SK-N-SH treated with all-trans-retinoic acid at 6 μM for 48 hours (cell line): ENCODE measurements around the gene ADAM23.

Experiments
- ATAC-seq: fragments of 200-7000 bp; cut with Tn5 transposase; 3 replicates; pipeline ENCODE4 v1.9.1; 2020; ENCODE audit warnings: mild to moderate bottlenecking, moderate library complexity
- ARNTL ChIP-seq: fragments of 450-650 bp; formaldehyde crosslinking; IDR thresholded peaks from 2 replicates; pipeline ENCODE4 v1.5.0; 2020; ENCODE audit warnings: low read depth, mild to moderate bottlenecking, moderate library complexity, borderline replicate concordance
- BACH2 ChIP-seq: fragments of 250-450 bp; sonication (Bioruptor Pico); IDR thresholded peaks from 2 replicates; pipeline ENCODE4 v1.9.0; 2021; ENCODE audit warnings: mild to moderate bottlenecking, borderline replicate concordance
- CREB5 ChIP-seq: fragments of 250-450 bp; sonication (Bioruptor Pico); IDR thresholded peaks from 2 replicates; pipeline ENCODE4 v1.5.1; 2020; ENCODE audit warnings: low read depth, mild to moderate bottlenecking, moderate library complexity
- GLIS3 ChIP-seq: fragments of 250-450 bp; sonication (Bioruptor Pico); IDR thresholded peaks from 2 replicates; pipeline ENCODE4 v1.5.0; 2020; ENCODE audit warnings: mild to moderate bottlenecking, moderate library complexity
- ISL1 ChIP-seq: fragments of 250-450 bp; sonication (Bioruptor Pico); IDR thresholded peaks from 2 replicates; pipeline ENCODE4 v2.1.2; 2022; ENCODE audit warnings: mild to moderate bottlenecking, moderate library complexity
- OSR1 ChIP-seq: fragments of 250-450 bp; sonication (Bioruptor Pico); IDR thresholded peaks from 2 replicates; pipeline ENCODE4 v1.8.0; 2022; ENCODE audit warnings: moderate library complexity, mild to moderate bottlenecking, inconsistent platforms
- PATZ1 ChIP-seq: fragments of 250-450 bp; sonication (Bioruptor Pico); IDR thresholded peaks from 2 replicates; pipeline ENCODE4 v1.8.0; 2020; ENCODE audit warnings: mild to moderate bottlenecking, moderate library complexity, borderline replicate concordance
- PPARA ChIP-seq: fragments of 250-450 bp; sonication (Bioruptor Pico); IDR thresholded peaks from 2 replicates; pipeline ENCODE4 v1.5.0; 2020; ENCODE audit warnings: mild to moderate bottlenecking, borderline replicate concordance
- RARB ChIP-seq: fragments of 250-450 bp; sonication (Bioruptor Pico); IDR thresholded peaks from 2 replicates; pipeline ENCODE4 v1.8.0; 2021; ENCODE audit warnings: mild to moderate bottlenecking, moderate library complexity
- SNAI2 ChIP-seq: fragments of 250-450 bp; sonication (Bioruptor Pico); IDR thresholded peaks from 2 replicates; pipeline ENCODE4 v1.5.0; 2020; ENCODE audit warnings: mild to moderate bottlenecking, moderate library complexity
- TCF4 ChIP-seq: fragments of 250-450 bp; sonication (Bioruptor Pico); IDR thresholded peaks from 2 replicates; pipeline ENCODE4 v1.8.0; 2021; ENCODE audit warnings: mild to moderate bottlenecking, moderate library complexity, borderline replicate concordance
- TOX ChIP-seq: fragments of 250-450 bp; sonication (Bioruptor Pico); IDR thresholded peaks from 2 replicates; pipeline ENCODE4 v1.8.0; 2021; ENCODE audit warnings: mild to moderate bottlenecking, moderate library complexity, borderline replicate concordance
- TSHZ2 ChIP-seq: fragments of 250-450 bp; sonication (Bioruptor Pico); IDR thresholded peaks from 2 replicates; pipeline ENCODE4 v1.5.0; 2020; ENCODE audit warnings: mild to moderate bottlenecking, moderate library complexity
- ZC3H10 ChIP-seq: fragments of 250-450 bp; sonication (Bioruptor Pico); IDR thresholded peaks from 2 replicates; pipeline ENCODE4 v1.5.1; 2021; ENCODE audit warnings: mild to moderate bottlenecking, moderate library complexity
- ZFP3 ChIP-seq: fragments of 250-450 bp; sonication (Bioruptor Pico); IDR thresholded peaks from 2 replicates; pipeline ENCODE4 v1.5.0; 2020; ENCODE audit warnings: mild to moderate bottlenecking, moderate library complexity
- ZFP30 ChIP-seq: fragments of 450-650 bp; formaldehyde crosslinking; IDR thresholded peaks from 2 replicates; pipeline ENCODE4 v1.5.0; 2022; ENCODE audit warnings: mild to moderate bottlenecking, moderate library complexity
- ZNF565 ChIP-seq: fragments of 450-650 bp; formaldehyde crosslinking; conservative IDR thresholded peaks from 2 replicates; pipeline ENCODE4 v1.5.0; 2020; ENCODE audit warnings: low read depth, mild to moderate bottlenecking, moderate library complexity
- ZNF70 ChIP-seq: fragments of 450-650 bp; formaldehyde crosslinking; IDR thresholded peaks from 2 replicates; pipeline ENCODE4 v1.5.0; 2020; ENCODE audit warnings: mild to moderate bottlenecking, moderate library complexity
- ZNF8 ChIP-seq: fragments of 450-650 bp; formaldehyde crosslinking; IDR thresholded peaks from 2 replicates; pipeline ENCODE4 v1.5.0; 2020; ENCODE audit warnings: mild to moderate bottlenecking, moderate library complexity
- TF ChIP-seq, protein P1 (sequence below): fragments of 250-450 bp; sonication (Bioruptor Pico); IDR thresholded peaks from 2 replicates; pipeline ENCODE4 v1.5.1; 2021; ENCODE audit warnings: mild to moderate bottlenecking, moderate library complexity
- TF ChIP-seq, protein P2 (sequence below): fragments of 250-450 bp; sonication (Bioruptor Pico); IDR thresholded peaks from 2 replicates; pipeline ENCODE4 v1.8.0; 2021; ENCODE audit warnings: low read depth, mild to moderate bottlenecking, moderate library complexity, borderline replicate concordance

Gene ADAM23

GRCh38 chr2:206520450-206520849, 77.1 kb downstream of the ADAM23 start:
- TF ChIP-seq, protein P1, sequence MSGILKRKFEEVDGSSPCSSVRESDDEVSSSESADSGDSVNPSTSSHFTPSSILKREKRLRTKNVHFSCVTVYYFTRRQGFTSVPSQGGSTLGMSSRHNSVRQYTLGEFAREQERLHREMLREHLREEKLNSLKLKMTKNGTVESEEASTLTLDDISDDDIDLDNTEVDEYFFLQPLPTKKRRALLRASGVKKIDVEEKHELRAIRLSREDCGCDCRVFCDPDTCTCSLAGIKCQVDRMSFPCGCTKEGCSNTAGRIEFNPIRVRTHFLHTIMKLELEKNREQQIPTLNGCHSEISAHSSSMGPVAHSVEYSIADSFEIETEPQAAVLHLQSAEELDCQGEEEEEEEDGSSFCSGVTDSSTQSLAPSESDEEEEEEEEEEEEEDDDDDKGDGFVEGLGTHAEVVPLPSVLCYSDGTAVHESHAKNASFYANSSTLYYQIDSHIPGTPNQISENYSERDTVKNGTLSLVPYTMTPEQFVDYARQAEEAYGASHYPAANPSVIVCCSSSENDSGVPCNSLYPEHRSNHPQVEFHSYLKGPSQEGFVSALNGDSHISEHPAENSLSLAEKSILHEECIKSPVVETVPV (CRISPR knock-in tag): no peak
- TF ChIP-seq PPARA (no peak), GLIS3 (CRISPR knock-in tag) (no peak), TOX (no peak), ZFP3 (no peak), BACH2 (CRISPR knock-in tag) (no peak), OSR1 (CRISPR knock-in tag) (no peak), ARNTL (no peak), ZC3H10 (CRISPR knock-in tag) (no peak), ZNF70 (CRISPR knock-in tag) (no peak)
- TF ChIP-seq, all 23 proteins: peak for 0
- no peak for ATAC-seq

GRCh38 chr2:206521115-206521514, 77.8 kb downstream of the ADAM23 start:
- no peak for ATAC-seq
- no peak for TF ChIP-seq PPARA
- no peak for TF ChIP-seq OSR1 (CRISPR knock-in tag)
- TF ChIP-seq BACH2 (CRISPR knock-in tag): no peak
- TF ChIP-seq SNAI2 (CRISPR knock-in tag): no peak
- no peak for TF ChIP-seq ZNF565 (CRISPR knock-in tag)

GRCh38 chr2:206521612-206522011, 78.3 kb downstream of the ADAM23 start:
- ATAC-seq: no peak
- TF ChIP-seq ISL1 (CRISPR knock-in tag) (no peak), ARNTL (no peak), GLIS3 (CRISPR knock-in tag) (no peak)
- TF ChIP-seq, protein P1 (CRISPR knock-in tag): no peak

GRCh38 chr2:206526416-206526815, 83.1 kb downstream of the ADAM23 start:
- ATAC-seq: no peak
- TF ChIP-seq ZNF565 (CRISPR knock-in tag): no peak
- no peak for TF ChIP-seq ZFP30 (CRISPR knock-in tag)
- no peak for TF ChIP-seq TSHZ2 (CRISPR knock-in tag)
- no peak for TF ChIP-seq CREB5 (CRISPR knock-in tag)
- TF ChIP-seq ZNF70 (CRISPR knock-in tag): no peak
- TF ChIP-seq ZNF8 (CRISPR knock-in tag): no peak
- no peak for TF ChIP-seq PATZ1 (CRISPR knock-in tag)
- no peak for TF ChIP-seq RARB (CRISPR knock-in tag)
- no peak for TF ChIP-seq ARNTL
- TF ChIP-seq PPARA: no peak
- TF ChIP-seq ZFP3: no peak
- TF ChIP-seq, protein P1 (CRISPR knock-in tag): no peak
- TF ChIP-seq, protein P2, sequence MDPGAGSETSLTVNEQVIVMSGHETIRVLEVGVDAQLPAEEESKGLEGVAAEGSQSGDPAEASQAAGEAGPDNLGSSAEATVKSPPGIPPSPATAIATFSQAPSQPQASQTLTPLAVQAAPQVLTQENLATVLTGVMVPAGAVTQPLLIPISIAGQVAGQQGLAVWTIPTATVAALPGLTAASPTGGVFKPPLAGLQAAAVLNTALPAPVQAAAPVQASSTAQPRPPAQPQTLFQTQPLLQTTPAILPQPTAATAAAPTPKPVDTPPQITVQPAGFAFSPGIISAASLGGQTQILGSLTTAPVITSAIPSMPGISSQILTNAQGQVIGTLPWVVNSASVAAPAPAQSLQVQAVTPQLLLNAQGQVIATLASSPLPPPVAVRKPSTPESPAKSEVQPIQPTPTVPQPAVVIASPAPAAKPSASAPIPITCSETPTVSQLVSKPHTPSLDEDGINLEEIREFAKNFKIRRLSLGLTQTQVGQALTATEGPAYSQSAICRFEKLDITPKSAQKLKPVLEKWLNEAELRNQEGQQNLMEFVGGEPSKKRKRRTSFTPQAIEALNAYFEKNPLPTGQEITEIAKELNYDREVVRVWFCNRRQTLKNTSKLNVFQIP (CRISPR knock-in tag): no peak
- TF ChIP-seq SNAI2 (CRISPR knock-in tag): no peak
- no peak for TF ChIP-seq TCF4 (CRISPR knock-in tag)
